A673 (cell line): ENCODE results near the gene PRDM16. TPM values are rescaled to one million over a fixed set of nuclear protein-coding genes. Genes with fewer than 3 reads are reported as not detected.

Experiments used
- BruUV-seq: library from RNA; stranded (reverse); fragments of 400-500 nt; replicated peaks from 2 replicates; lab custom pipeline; 2021; lab: Mats Ljungman, UMichigan
- CTCF ChIA-PET: fragments of 300-600 bp; sonication (Branson Sonifier 250); formaldehyde crosslinking; loops from one replicate; lab custom pipeline; 2022; ENCODE audit warnings: antibody characterized with exemption; lab: Charles Lee
- POLR2A ChIA-PET: fragments of 300-600 bp; sonication (Branson Sonifier 250); formaldehyde crosslinking; loops from one replicate; lab custom pipeline; 2022; ENCODE audit warnings: antibody characterized with exemption; ENCODE audit not compliant: low non-redundant PET; lab: Charles Lee
- DNase-seq: peaks from one replicate; pipeline ENCODE4 v3.0.0-alpha.2; 2015; ENCODE audit warnings: low spot score
- H3K27ac ChIP-seq: fragments of 200-600 bp; sonication (generic); 2 replicates; pipeline ENCODE4 v1.5.1; 2016; ENCODE audit warnings: mixed run types, low read depth, mild to moderate bottlenecking, mixed read lengths, antibody characterized with exemption, low read length; ENCODE audit not compliant: poor library complexity, severe bottlenecking
- H3K27me3 ChIP-seq: fragments of 200-600 bp; sonication (generic); replicated peaks from 2 replicates; pipeline ENCODE4 v1.6.1; 2017; ENCODE audit warnings: mixed run types, low read depth, mild to moderate bottlenecking, mixed read lengths, antibody characterized with exemption, low read length; ENCODE audit not compliant: insufficient read depth, poor library complexity
- H3K36me3 ChIP-seq: fragments of 200-600 bp; sonication (generic); 2 replicates; pipeline ENCODE4 v1.6.1; 2016; ENCODE audit warnings: mixed run types, mild to moderate bottlenecking, mixed read lengths, antibody characterized with exemption, low read length; ENCODE audit not compliant: insufficient read depth, poor library complexity, severe bottlenecking
- H3K4me1 ChIP-seq: fragments of 200-600 bp; sonication (generic); 2 replicates; pipeline ENCODE4 v1.6.1; 2017; ENCODE audit warnings: mixed run types, mild to moderate bottlenecking, mixed read lengths, antibody characterized with exemption, low read length; ENCODE audit not compliant: insufficient read depth, poor library complexity, severe bottlenecking
- H3K4me3 ChIP-seq: fragments of 200-600 bp; sonication (generic); 2 replicates; pipeline ENCODE4 v1.5.1; 2016; ENCODE audit warnings: low read depth, mixed run types, mild to moderate bottlenecking, mixed read lengths, low read length; ENCODE audit not compliant: poor library complexity, severe bottlenecking
- H3K9me3 ChIP-seq: fragments of 200-600 bp; sonication (generic); 2 replicates; pipeline ENCODE4 v1.6.1; 2016; ENCODE audit warnings: mixed run types, low read depth, mild to moderate bottlenecking, mixed read lengths, antibody characterized with exemption, low read length; ENCODE audit not compliant: poor library complexity, severe bottlenecking
- EZH2 ChIP-seq: fragments of 200-600 bp; sonication (generic); IDR thresholded peaks from 2 replicates; pipeline ENCODE4 v1.6.1; 2017; ENCODE audit warnings: borderline replicate concordance, low read depth, mild to moderate bottlenecking, mixed read lengths, antibody characterized with exemption, low read length; ENCODE audit not compliant: poor library complexity, severe bottlenecking
- intact Hi-C: fragments of 100-400 bp; cut with micrococcal nuclease; formaldehyde crosslinking; loops from one replicate; pipeline ENCODE4 v1.10.0; 2022; ENCODE audit not compliant: unreplicated experiment
- total RNA-seq: library from RNA; stranded (reverse); gene quantifications from 2 replicates; pipeline ENCODE4 v1.2.3, GENCODE V29; 2021
- TF ChIP-seq, protein P1 (sequence below): fragments of 300-800, 200-600 bp; sonication (generic); conservative IDR thresholded peaks from 2 replicates; pipeline ENCODE4 v1.5.1; 2017; ENCODE audit warnings: low read depth, mild to moderate bottlenecking, antibody characterized with exemption, low read length, moderate library complexity, mixed read lengths

Gene PRDM16
- total RNA-seq, 1 experiment from 2014 or later = 0.49 TPM

- H3K27me3 ChIP-seq = peaks cover 71% of the 10 kb centered on the region
- no TSS peak for BruUV-seq
- CTCF ChIA-PET = no interaction called here
These were observed 10.6 kb upstream of the PRDM16 start for GRCh38 chr1:3058263-3059030.

GRCh38 chr1:3060127-3060526 lies 8.9 kb upstream of the PRDM16 start:
- ChIA-PET POLR2A (no interaction called here), CTCF (no interaction called here)
- no peak for TF ChIP-seq EZH2
- TF ChIP-seq, protein P1, sequence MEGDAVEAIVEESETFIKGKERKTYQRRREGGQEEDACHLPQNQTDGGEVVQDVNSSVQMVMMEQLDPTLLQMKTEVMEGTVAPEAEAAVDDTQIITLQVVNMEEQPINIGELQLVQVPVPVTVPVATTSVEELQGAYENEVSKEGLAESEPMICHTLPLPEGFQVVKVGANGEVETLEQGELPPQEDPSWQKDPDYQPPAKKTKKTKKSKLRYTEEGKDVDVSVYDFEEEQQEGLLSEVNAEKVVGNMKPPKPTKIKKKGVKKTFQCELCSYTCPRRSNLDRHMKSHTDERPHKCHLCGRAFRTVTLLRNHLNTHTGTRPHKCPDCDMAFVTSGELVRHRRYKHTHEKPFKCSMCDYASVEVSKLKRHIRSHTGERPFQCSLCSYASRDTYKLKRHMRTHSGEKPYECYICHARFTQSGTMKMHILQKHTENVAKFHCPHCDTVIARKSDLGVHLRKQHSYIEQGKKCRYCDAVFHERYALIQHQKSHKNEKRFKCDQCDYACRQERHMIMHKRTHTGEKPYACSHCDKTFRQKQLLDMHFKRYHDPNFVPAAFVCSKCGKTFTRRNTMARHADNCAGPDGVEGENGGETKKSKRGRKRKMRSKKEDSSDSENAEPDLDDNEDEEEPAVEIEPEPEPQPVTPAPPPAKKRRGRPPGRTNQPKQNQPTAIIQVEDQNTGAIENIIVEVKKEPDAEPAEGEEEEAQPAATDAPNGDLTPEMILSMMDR = no peak
- Histone ChIP-seq H3K4me3 (no peak overlapping the region), H3K27me3 (peaks cover 84% of the 10 kb centered on the region), H3K9me3 (no peaks in the 10 kb centered on the region), H3K27ac (no peak overlapping the region), H3K36me3 (no peaks in the 10 kb centered on the region), H3K4me1 (no peaks in the 10 kb centered on the region)
- BruUV-seq = no TSS peak
- intact Hi-C loops = no loop called here
- no peak for DNase-seq

More at GRCh38 chr1:3058263-3059030, 10.6 kb upstream of the PRDM16 start:
- no peak overlapping the region for H3K4me3 ChIP-seq
- no peak overlapping the region for H3K27ac ChIP-seq
- no peak for DNase-seq
- no peaks in the 10 kb centered on the region for H3K9me3 ChIP-seq
- no peaks in the 10 kb centered on the region for H3K4me1 ChIP-seq
- no peaks in the 10 kb centered on the region for H3K36me3 ChIP-seq
- POLR2A ChIA-PET = no interaction called here
- TF ChIP-seq EZH2 = no peak
- intact Hi-C loops = no loop called here

DNA sequence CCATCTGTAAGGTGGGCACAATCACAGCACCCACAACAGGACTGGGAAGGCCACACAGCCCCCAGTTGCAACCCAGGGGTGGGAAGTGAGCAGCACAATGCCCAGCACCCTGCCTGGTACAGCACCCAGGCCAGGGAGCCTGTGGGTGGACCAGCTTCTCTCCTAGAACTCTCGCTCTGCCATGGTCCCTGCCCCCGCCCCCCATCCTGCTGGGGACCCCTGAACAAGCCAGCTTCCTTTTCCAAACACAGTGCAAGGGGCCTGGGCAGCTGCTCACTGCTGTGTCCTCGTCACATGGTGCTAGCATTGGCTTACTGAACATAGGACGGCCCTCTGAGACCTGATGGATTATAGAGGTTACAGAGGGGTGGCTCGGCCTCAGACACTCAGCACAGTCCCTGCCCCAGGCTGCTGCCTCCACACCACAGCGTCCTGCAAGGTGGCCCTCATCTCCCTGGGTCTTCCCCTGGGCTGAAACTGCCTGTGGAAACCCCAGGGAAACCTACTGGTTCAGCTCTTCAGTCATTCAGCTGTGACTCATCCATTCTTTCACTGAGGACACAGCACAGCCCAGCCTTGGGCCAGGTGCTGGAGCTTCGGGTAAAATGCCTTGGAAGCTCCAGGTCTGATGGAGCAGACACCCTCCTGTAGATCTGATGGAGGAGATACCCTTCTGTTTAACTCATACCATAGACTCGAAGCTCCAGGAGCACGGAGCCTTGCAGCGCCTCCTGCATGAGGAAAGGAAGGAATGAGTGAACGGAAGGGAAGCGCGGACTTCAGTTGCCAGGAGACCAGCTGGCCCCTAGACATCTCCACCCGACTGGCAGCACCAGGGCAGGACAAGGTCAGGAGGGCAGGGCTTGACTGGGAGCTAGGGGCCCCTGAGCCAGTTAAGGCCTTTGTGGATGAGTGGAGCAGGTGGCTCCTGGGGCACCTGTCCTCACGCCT lies 8.1 kb upstream of the PRDM16 start:
- Histone ChIP-seq H3K36me3 (no peaks in the 10 kb centered on the region), H3K4me1 (no peaks in the 10 kb centered on the region), H3K27me3 (peaks cover 85% of the 10 kb centered on the region), H3K4me3 (no peak overlapping the region), H3K9me3 (no peaks in the 10 kb centered on the region), H3K27ac (no peak overlapping the region)
- BruUV-seq = no TSS peak
- TF ChIP-seq, protein P1 = no peak
- no peak for TF ChIP-seq EZH2
- intact Hi-C loops = no loop called here
- DNase-seq = no peak
- CTCF ChIA-PET = no interaction called here
- POLR2A ChIA-PET = no interaction called here
